ENCODE measurements around the gene KIAA0513. TPM values are rescaled to one million over a fixed set of nuclear protein-coding genes. Genes with fewer than 3 reads are reported as not detected.

Gene KIAA0513
- total RNA-seq, 8 experiments from 2014 or later = 13.4 to 47.7 (median 16.8) TPM

GRCh38 chr16:84996365-84996764, 31.2 kb upstream of the KIAA0513 start:
- WGBS, 10 experiments = 89 to 100% (median 96%) methylated on average over 2 to 8 of the region's 11 CpGs; no CpG with 5 or more reads in 3 of the 10 experiments

DNA sequence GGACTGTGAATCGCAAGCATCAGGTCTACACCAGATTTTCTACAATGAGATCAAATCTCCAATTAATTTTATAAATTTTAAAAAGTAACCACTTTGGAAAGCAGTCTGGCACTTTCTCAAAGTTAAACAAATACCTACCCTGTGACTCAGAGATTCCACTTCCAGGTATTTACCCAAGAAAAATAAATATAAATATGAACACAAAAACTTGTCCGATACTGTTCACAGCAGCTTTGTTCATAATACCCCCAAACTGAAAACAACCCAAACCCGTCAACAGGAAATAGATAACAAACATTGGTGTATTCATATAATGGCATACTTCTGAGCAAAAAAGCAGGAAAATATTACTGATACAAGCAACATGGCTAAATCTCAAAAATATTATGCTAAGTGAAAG, 28.4 kb upstream of the KIAA0513 start:
- in situ Hi-C loops (cut with MboI; ENCODE audit: low pct_unique_long_range_greater_than_20kb in 2 of 9, low sequenced_read_pairs in 9 of 9, unreplicated experiment in 9 of 9) = no loop called here
- ATAC-seq (replicated peaks in 6 of 8) = no peak
- Histone ChIP-seq H3K4me1 (replicated peaks in 1 of 2) (peaks cover 5 to 6% of the 10 kb centered on the region in 2 donors), H3K27ac (no peak overlapping the region), H3K4me3 (no peak overlapping the region)
- 54 to 100% (median 100%) methylated on average over 1 to 3 of the region's 3 CpGs for WGBS, 10 experiments

More at GRCh38 chr16:84996365-84996764, 31.2 kb upstream of the KIAA0513 start:
- Histone ChIP-seq H3K4me1 (replicated peaks in 1 of 2) (peaks cover 0 to 2% of the 10 kb centered on the region in 2 donors), H3K27ac (no peak overlapping the region), H3K4me3 (no peak overlapping the region)
- in situ Hi-C loops (cut with MboI; ENCODE audit: low pct_unique_long_range_greater_than_20kb in 2 of 9, low sequenced_read_pairs in 9 of 9, unreplicated experiment in 9 of 9) = no loop called here
- ATAC-seq (replicated peaks in 6 of 8) = no peak

- ATAC-seq (replicated peaks in 6 of 8) = no peak
- Histone ChIP-seq H3K4me1 (replicated peaks in 1 of 2) (peaks cover 5 to 6% of the 10 kb centered on the region in 2 donors), H3K4me3 (no peak overlapping the region), H3K27ac (no peak overlapping the region)
- 95 to 100% (median 100%) methylated on average over 2 to 11 of the region's 11 CpGs for WGBS, 10 experiments
- in situ Hi-C loops (cut with MboI; ENCODE audit: low pct_unique_long_range_greater_than_20kb in 2 of 9, low sequenced_read_pairs in 9 of 9, unreplicated experiment in 9 of 9) = no loop called here
Observed at GRCh38 chr16:84999857-85000480, 27.6 kb upstream of the KIAA0513 start.

- in situ Hi-C loops (cut with MboI; ENCODE audit: low pct_unique_long_range_greater_than_20kb in 2 of 9, low sequenced_read_pairs in 9 of 9, unreplicated experiment in 9 of 9) = no loop called here
- H3K27ac ChIP-seq = no peak overlapping the region
Observed at GRCh38 chr16:85002099-85002541, 25.5 kb upstream of the KIAA0513 start.

GRCh38 chr16:85002608-85003007, 25.0 kb upstream of the KIAA0513 start:
- no peak for ATAC-seq (replicated peaks in 6 of 8)
- no peak overlapping the region for H3K27ac ChIP-seq
- H3K4me1 ChIP-seq (replicated peaks in 1 of 2) = peaks cover 5 to 6% of the 10 kb centered on the region in 2 donors
- 63 to 100% (median 85%) methylated on average over 1 to 11 of the region's 12 CpGs; no CpG with 5 or more reads in 1 of the 10 experiments for WGBS, 10 experiments
- in situ Hi-C loops (cut with MboI; ENCODE audit: low pct_unique_long_range_greater_than_20kb in 2 of 9, low sequenced_read_pairs in 9 of 9, unreplicated experiment in 9 of 9) = no loop called here
- no peak overlapping the region for H3K4me3 ChIP-seq

More at GRCh38 chr16:85002099-85002541, 25.5 kb upstream of the KIAA0513 start:
- peak in 1 of 8 experiments; percentile 21 for ATAC-seq (replicated peaks in 6 of 8)
- 70 to 100% (median 91%) methylated on average over 1 to 10 of the region's 10 CpGs; no CpG with 5 or more reads in 1 of the 10 experiments for WGBS, 10 experiments
- H3K4me1 ChIP-seq (replicated peaks in 1 of 2) = peaks cover 5 to 6% of the 10 kb centered on the region in 2 donors
- no peak overlapping the region for H3K4me3 ChIP-seq

DNA sequence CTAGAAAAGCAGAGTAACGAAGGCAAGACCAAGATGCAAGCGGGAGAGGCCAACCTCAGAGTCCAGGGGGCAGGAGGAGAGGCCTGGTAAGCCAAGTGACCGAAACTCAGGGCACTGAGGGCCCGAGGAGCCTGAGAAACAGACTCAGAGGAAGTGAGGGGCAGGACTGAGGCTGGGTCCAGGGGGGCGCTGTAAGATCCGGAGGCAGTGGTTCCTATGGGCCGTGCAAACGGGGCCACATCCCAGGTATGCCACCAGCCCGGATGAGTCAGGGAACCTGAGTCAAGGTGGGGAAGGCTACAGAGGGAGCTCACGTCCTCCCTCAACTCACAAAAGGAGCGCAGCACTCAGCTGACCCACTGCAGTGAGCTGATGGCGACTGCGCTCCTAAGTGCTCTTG, 24.5 kb upstream of the KIAA0513 start:
- H3K4me1 ChIP-seq (replicated peaks in 1 of 2) = peaks cover 5 to 6% of the 10 kb centered on the region in 2 donors
- WGBS, 10 experiments = 60 to 100% (median 86%) methylated on average over 1 to 8 of the region's 13 CpGs; no CpG with 5 or more reads in 1 of the 10 experiments
- no peak overlapping the region for H3K27ac ChIP-seq
- in situ Hi-C loops (cut with MboI; ENCODE audit: low pct_unique_long_range_greater_than_20kb in 2 of 9, low sequenced_read_pairs in 9 of 9, unreplicated experiment in 9 of 9) = no loop called here
- ATAC-seq (replicated peaks in 6 of 8) = peak in 1 of 8 experiments; percentile 20
- H3K4me3 ChIP-seq = no peak overlapping the region

DNA sequence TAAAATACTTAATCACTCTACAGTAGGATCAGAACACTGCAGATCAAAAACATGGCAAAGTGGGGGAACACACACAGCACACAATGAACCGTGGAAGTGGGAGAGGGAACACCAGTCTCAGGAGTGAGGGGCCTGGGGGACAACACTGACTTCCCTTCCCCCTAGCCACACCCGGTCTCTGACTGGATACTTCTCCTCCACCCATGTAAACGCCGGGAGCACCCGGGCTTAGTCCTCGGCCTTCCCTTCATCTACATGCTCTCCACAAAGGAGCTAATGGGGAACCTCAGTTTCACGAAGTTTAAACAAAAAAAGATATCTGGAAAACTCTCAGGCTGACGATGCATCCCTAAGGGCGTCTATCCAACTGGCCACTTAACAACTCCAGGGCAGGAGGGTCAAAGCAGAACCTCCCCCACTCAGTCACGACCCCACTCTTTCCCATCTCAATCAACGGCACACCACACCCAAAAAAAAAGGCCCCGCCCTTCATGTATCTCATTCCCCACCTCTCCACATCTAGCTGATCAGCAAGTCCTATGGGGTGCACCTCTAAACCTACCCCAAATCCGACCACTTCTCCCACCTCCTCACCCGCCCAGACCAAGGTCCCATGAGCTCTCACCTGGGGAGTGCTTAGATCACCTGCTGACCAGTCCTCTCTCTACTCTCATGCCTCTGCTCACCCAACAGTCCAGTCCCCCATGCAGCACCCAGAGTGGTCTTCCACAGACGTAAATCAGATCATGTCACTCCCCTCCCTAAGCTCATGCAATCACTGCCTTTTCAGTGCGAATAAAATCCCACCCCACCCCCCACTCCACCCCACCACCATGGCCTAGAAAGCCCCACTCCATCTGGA, 23.6 kb upstream of the KIAA0513 start:
- no peak overlapping the region for H3K4me3 ChIP-seq
- in situ Hi-C loops (cut with MboI; ENCODE audit: low pct_unique_long_range_greater_than_20kb in 2 of 9, low sequenced_read_pairs in 9 of 9, unreplicated experiment in 9 of 9) = no loop called here
- no peak overlapping the region for H3K27ac ChIP-seq
- H3K4me1 ChIP-seq (replicated peaks in 1 of 2) = peaks cover 5 to 6% of the 10 kb centered on the region in 2 donors
- 4 to 100% (median 73%) methylated on average over 2 to 12 of the region's 16 CpGs; no CpG with 5 or more reads in 1 of the 10 experiments for WGBS, 10 experiments
- peak in 4 of 8 experiments; percentile 31 to 49 (median 37) for ATAC-seq (replicated peaks in 6 of 8)

- Histone ChIP-seq H3K4me3 (no peak overlapping the region), H3K27ac (no peak overlapping the region)
- ATAC-seq (replicated peaks in 6 of 8) = peak in 6 of 8 experiments; percentile 1 to 65 (median 41)
Observed at GRCh38 chr16:85004587-85005205, 22.9 kb upstream of the KIAA0513 start.

DNA sequence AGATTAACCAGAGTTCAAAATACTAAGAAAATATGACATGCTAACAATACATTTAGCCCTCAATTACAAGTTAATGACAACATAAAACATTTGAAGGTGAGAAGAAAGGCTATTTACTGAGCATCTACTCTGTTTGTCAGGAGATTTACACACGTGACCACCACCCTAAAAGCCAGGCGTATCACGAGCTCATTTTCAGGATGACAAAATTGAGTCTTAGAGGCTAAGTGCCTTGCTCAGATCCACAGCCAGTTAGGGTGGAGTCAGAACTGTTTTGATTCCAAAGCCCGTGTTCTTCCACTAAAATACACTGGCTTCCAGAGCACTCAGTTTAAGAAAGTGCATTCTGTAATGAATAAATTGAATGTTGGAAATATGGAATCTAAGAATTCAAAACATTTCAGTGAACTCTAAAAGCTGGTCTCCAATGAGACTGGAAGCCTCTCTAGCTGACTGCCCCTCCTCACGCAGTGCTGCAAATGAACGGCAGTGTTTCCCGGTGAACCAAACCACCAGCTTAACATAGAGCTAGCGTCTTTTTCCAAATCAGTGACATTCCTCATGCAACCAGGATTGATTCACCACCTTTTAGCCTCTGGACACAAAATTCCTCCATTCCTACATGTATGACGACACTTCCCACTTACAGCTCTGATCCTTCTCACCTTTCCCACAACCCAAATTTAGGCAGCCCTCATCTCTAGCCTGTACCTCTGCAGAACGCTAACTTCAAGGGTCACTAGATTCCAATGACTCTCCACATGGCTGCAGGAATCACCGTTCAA, 22.1 kb upstream of the KIAA0513 start:
- WGBS, 10 experiments = 0 to 88% (median 82%) methylated on average over 2 to 9 of the region's 11 CpGs
- peak in 4 of 8 experiments; percentile 21 to 83 (median 40) for ATAC-seq (replicated peaks in 6 of 8)
- Histone ChIP-seq H3K27ac (no peak overlapping the region), H3K4me3 (no peak overlapping the region), H3K4me1 (replicated peaks in 1 of 2) (peaks cover 8 to 13% of the 10 kb centered on the region in 2 donors)
- in situ Hi-C loops (cut with MboI; ENCODE audit: low pct_unique_long_range_greater_than_20kb in 2 of 9, low sequenced_read_pairs in 9 of 9, unreplicated experiment in 9 of 9) = no loop called here

More at GRCh38 chr16:85004587-85005205, 22.9 kb upstream of the KIAA0513 start:
- peaks cover 5 to 6% of the 10 kb centered on the region in 2 donors for H3K4me1 ChIP-seq (replicated peaks in 1 of 2)
- in situ Hi-C loops (cut with MboI; ENCODE audit: low pct_unique_long_range_greater_than_20kb in 2 of 9, low sequenced_read_pairs in 9 of 9, unreplicated experiment in 9 of 9) = no loop called here
- WGBS, 10 experiments = 0 to 100% (median 83%) methylated on average over 1 to 8 of the region's 10 CpGs; no CpG with 5 or more reads in 1 of the 10 experiments

DNA sequence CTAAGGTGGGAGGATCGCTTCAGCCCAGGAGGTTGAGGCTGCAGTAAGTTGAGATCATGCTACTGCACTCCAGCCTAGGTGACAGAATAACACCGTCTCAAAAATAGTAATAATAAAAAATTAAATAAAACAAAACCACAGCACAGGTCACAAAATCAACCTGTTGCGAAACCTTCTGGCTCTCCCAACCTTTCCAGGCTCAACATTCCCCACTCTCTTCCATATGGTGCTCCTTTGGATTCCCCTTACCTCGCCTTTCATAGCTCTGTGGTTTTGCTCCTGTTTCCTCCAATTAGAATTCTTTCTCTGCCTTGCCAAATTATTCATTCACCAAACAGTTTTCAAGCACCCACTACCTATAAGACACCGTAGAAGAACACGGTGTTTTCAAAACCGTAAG, 21.0 kb upstream of the KIAA0513 start:
- H3K27ac ChIP-seq = no peak overlapping the region
- in situ Hi-C loops (cut with MboI; ENCODE audit: low pct_unique_long_range_greater_than_20kb in 2 of 9, low sequenced_read_pairs in 9 of 9, unreplicated experiment in 9 of 9) = no loop called here
- no peak overlapping the region for H3K4me3 ChIP-seq
- WGBS, 10 experiments = 67 to 100% (median 89%) methylated on average over 1 to 7 of the region's 7 CpGs; no CpG with 5 or more reads in 2 of the 10 experiments
- H3K4me1 ChIP-seq (replicated peaks in 1 of 2) = peaks cover 8 to 13% of the 10 kb centered on the region in 2 donors
- ATAC-seq (replicated peaks in 6 of 8) = no peak

DNA sequence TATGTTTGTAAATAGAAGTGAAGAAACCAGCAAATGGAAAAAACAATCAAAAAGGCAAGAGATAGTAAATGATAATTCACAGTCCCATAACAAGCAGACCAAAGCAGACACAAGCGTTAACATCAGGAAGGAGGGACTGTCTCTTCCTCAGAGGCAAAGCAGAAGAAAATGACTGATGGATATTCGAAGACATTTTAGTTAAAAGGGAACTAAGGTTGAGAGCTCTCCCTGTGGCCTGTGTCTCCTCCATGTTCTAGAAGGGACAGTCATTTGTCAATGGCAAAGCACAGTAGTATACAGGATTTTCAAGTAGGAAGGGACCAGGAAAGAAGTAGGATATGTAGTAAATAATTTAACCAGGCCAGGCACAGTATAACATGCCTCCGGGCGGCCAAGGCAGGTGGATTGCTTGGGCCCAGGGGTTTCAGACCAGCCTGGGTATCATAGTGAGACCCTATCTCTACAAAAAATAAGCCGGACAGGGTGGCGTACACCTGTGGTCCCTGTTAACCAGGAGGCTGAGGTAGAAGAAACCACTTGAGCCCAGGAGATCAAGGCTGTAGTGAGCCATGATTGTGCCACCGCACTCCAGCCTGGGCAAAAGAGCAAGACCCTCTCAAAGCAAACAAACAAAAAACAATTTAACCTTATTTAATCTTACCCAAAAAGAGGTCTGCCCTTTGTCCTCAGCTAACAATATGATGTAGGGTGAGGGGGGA, 19.9 kb upstream of the KIAA0513 start:
- 90 to 98% (median 93%) methylated on average over 2 to 7 of the region's 7 CpGs for WGBS, 10 experiments
- in situ Hi-C loops (cut with MboI; ENCODE audit: low pct_unique_long_range_greater_than_20kb in 2 of 9, low sequenced_read_pairs in 9 of 9, unreplicated experiment in 9 of 9) = no loop called here
- no peak for ATAC-seq (replicated peaks in 6 of 8)

DNA sequence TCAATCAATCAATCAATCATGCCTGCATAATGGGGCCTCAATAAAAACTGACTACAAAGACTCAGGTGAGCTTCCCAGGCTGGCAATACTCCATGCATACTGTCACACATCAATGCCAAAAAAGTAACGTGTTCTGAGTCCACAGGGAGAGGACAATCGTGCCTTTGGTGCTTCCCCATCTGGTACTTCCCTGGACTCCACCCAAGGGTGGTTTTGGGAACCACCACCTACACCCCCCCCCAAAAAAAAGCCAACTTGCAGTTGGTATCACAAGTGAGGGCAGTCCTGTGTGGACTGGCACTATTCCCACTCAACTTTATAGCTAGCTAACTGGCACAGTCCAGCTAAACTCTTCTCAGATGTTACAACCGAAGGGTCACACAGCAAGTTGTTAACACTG, 19.3 kb upstream of the KIAA0513 start:
- WGBS, 10 experiments = 27 to 100% (median 88%) methylated on average over 1 to 3 of the region's 3 CpGs; no CpG with 5 or more reads in 6 of the 10 experiments
- ATAC-seq (replicated peaks in 6 of 8) = no peak
- Histone ChIP-seq H3K4me1 (replicated peaks in 1 of 2) (peaks cover 8 to 19% of the 10 kb centered on the region in 2 donors), H3K4me3 (no peak overlapping the region), H3K27ac (no peak overlapping the region)
- in situ Hi-C loops (cut with MboI; ENCODE audit: low pct_unique_long_range_greater_than_20kb in 2 of 9, low sequenced_read_pairs in 9 of 9, unreplicated experiment in 9 of 9) = no loop called here

More for the DNA sequence above, 19.9 kb upstream of the KIAA0513 start:
- Histone ChIP-seq H3K27ac (no peak overlapping the region), H3K4me1 (replicated peaks in 1 of 2) (peaks cover 8 to 19% of the 10 kb centered on the region in 2 donors), H3K4me3 (no peak overlapping the region)

Measured in motor neuron (in vitro differentiated cells).